H1 (cell line): ENCODE results near the gene DENND2A. TPM values are rescaled to one million over a fixed set of nuclear protein-coding genes. Genes with fewer than 3 reads are reported as not detected.

Experiments used
- BACH1 ChIP-seq: IDR thresholded peaks from 2 replicates; pipeline ENCODE4 v1.6.1; 2012; ENCODE audit warnings: low read length, improper control_type of control experiment
- CBX8 ChIP-seq: fragments of 300-800, 300-1000 bp; sonication (generic); IDR thresholded peaks from 2 replicates; pipeline ENCODE4 v1.7.1; 2016; ENCODE audit warnings: low read depth, low read length, borderline replicate concordance
- FOSL1 ChIP-seq: IDR thresholded peaks from 2 replicates; pipeline ENCODE4 v1.6.1; 2011; ENCODE audit warnings: mild to moderate bottlenecking, low read depth, low read length, moderate library complexity; ENCODE audit not compliant: insufficient read depth
- KDM4A ChIP-seq: IDR thresholded peaks from one replicate; pipeline ENCODE4 v1.7.1; 2012; ENCODE audit warnings: low read depth, mild to moderate bottlenecking, moderate library complexity, low read length, inconsistent platforms; ENCODE audit not compliant: severe bottlenecking
- RNF2 ChIP-seq: fragments of 200-900, 300-1000 bp; sonication (generic); IDR thresholded peaks from 2 replicates; pipeline ENCODE4 v1.7.1; 2016; ENCODE audit warnings: borderline replicate concordance, low read depth, mild to moderate bottlenecking, antibody characterized with exemption, low read length; ENCODE audit not compliant: poor library complexity, severe bottlenecking; ENCODE audit errors: missing control alignments
- SRF ChIP-seq: IDR thresholded peaks from 2 replicates; pipeline ENCODE4 v1.6.1; 2011; ENCODE audit warnings: mild to moderate bottlenecking, low read depth, low read length, moderate library complexity
- polyA plus RNA-seq, 7 experiments: library from polyadenylated mRNA; depleted of rRNA in 3 of 7; stranded (reverse) in 5 of 7; unstranded in 2 of 7; fragments of >200 nt in 5 of 7; fragments of 200-250 nt in 2 of 7; gene quantifications; 1 replicate in 5 of 7; 2 replicates in 1 of 7; 4 replicates in 1 of 7; pipeline versions ENCODE4 v1.2.1 to v1.2.3, GENCODE V29; 2011 to 2013; ENCODE audit warnings: missing spikeins in 2 of 7, mixed read lengths in 2 of 7
- total RNA-seq: library from RNA; stranded (reverse); fragmentation: NEBNext Ultra II Directional; extraction: Animal tissue kit (Norgen Biotek cat#: 25700); gene quantifications from 2 replicates; pipeline ENCODE4 v1.2.1, GENCODE V29; 2021

Gene DENND2A
- total and polyA plus RNA-seq, 2 of the 8 experiments (the other 6 are each of a cell fraction or from before 2014, with no cell fraction given): 5.0 to 13.0 TPM

DNA sequence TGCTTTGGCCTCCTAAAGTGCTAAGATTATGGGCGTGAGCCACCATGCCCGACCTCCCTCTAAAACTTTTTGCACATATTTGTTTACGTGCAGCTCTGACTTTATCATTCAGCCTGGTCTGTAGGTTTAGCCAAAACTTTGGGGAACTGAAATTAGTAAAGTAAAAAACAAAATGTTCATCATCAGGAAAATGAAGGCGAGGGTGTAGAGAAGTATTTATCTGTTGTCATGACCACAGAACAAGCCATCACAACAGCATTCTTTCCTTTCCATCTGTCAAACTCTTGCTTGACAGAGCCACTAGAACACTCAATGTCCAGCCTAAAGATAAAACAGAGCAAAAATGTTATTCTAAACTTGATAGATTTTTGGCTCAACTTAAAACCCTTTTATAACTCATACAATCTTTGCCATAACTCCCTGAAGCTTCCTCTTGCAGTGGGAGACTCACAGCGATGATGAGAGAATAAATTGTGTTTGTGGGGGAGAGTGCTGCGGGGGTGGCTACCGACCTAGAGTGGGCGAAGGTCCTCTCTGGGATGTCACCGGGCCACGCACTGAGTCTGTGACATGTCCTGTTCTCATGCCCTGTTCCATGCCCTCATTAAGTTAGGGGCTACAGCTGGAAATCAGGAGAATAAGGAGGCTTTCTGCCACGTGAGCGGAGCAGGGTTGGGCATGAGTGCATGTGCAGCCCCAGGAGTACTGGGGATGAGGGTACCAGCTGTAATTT lies 102.7 kb downstream of the DENND2A start (continued):
- no peak for TF ChIP-seq BACH1
- TF ChIP-seq CBX8: no peak
- TF ChIP-seq FOSL1: no peak
- no peak for TF ChIP-seq KDM4A
- TF ChIP-seq RNF2: no peak
- no peak for TF ChIP-seq SRF
